Breast epithelium (tissue), 4 donors: ENCODE measurements around the gene ANKRD39. TPM values are rescaled to one million over a fixed set of nuclear protein-coding genes. Genes with fewer than 3 reads are reported as not detected.

Experiments
- DNase-seq, 2 donors: peaks; one replicate each; pipeline ENCODE4 v3.0.0-alpha.2; 2019; ENCODE audit warnings: low spot score in 2 of 2
- H3K27ac ChIP-seq, 2 donors: fragments of 200-600 bp; sonication (generic) in 1 of 2; one replicate each; pipeline ENCODE4 v1.5.1; 2016 to 2019; ENCODE audit warnings: mild to moderate bottlenecking in 1 of 2
- H3K27me3 ChIP-seq, 2 donors: fragments of 200-600 bp; sonication (generic) in 1 of 2; one replicate each; pipeline versions ENCODE4 v1.5.1 to v1.6.0; 2017 to 2019; ENCODE audit warnings: control low read depth in 1 of 2, mild to moderate bottlenecking in 1 of 2
- H3K36me3 ChIP-seq: fragments of 200-600 bp; one replicate; pipeline ENCODE4 v1.5.1; 2019
- H3K4me1 ChIP-seq, 2 donors: fragments of 200-600 bp; sonication (generic); one replicate each; pipeline ENCODE4 v1.5.1; 2016 to 2019; ENCODE audit warnings: control low read depth in 1 of 2
- H3K4me3 ChIP-seq, 3 donors: fragments of 200-600 bp; sonication (generic); 1 replicate in 2 of 3; 2 replicates in 1 of 3; pipeline ENCODE4 v1.5.1; 2016 to 2019; ENCODE audit warnings: mild to moderate bottlenecking in 3 of 3, moderate library complexity in 2 of 3
- H3K9me3 ChIP-seq, 2 donors: fragments of 200-600 bp; sonication (generic) in 1 of 2; one replicate each; pipeline ENCODE4 v1.5.1; 2016 to 2019; ENCODE audit warnings: control low read depth in 1 of 2
- CTCF ChIP-seq, 3 donors: fragments of 450-650 bp; IDR thresholded peaks; one replicate each; pipeline ENCODE4 v1.5.1; 2016 to 2017; ENCODE audit warnings: antibody characterized with exemption in 3 of 3, mild to moderate bottlenecking in 3 of 3, moderate library complexity in 3 of 3
- POLR2A ChIP-seq: fragments of 450-650 bp; IDR thresholded peaks from one replicate; pipeline ENCODE4 v1.6.1; 2016; ENCODE audit warnings: antibody characterized with exemption, mild to moderate bottlenecking, moderate library complexity
- POLR2AphosphoS5 ChIP-seq, 3 donors: sonication (generic); formaldehyde crosslinking; IDR thresholded peaks; one replicate each; pipeline ENCODE4 v1.6.1; 2017; ENCODE audit warnings: antibody characterized with exemption in 3 of 3
- intact Hi-C: fragments of 100-400 bp; cut with DNase I; formaldehyde crosslinking; loops from one replicate; pipeline ENCODE4 v1.15.1; 2023; ENCODE audit warnings: low total_unique reads
- total RNA-seq, 3 donors: library from RNA; depleted of rRNA; stranded (reverse); fragments of >200 nt; gene quantifications; one replicate each; pipeline ENCODE4 v1.1.0, GENCODE V29; 2016

ANKRD39 gene
- total RNA-seq, 3 donors from 2014 or later, result 8.8 to 15.8 (median 9.2) TPM

GRCh38 chr2:96867756-96868554 is 10.1 kb upstream of the ANKRD39 start:
- H3K9me3 ChIP-seq, result no peaks in the 10 kb centered on the region
- H3K36me3 ChIP-seq, result no peaks in the 10 kb centered on the region
- peak overlapping the region; percentile 78 to 99 (median 92) for H3K4me3 ChIP-seq
- peak overlapping the region; percentile 94 to 96 for H3K27ac ChIP-seq
- H3K27me3 ChIP-seq, result no peaks in the 10 kb centered on the region
- TF ChIP-seq CTCF (IDR thresholded peaks at IDR 0.05) (no peak), POLR2A (no peak), POLR2AphosphoS5 (IDR thresholded peaks at IDR 0.05) (no peak)
- no peak for DNase-seq
- intact Hi-C loops, result loop anchor here (5.0 kb wide), 1 partner anchor 84 kb away; no protein-coding TSS in a partner anchor
- H3K4me1 ChIP-seq, result peaks cover 0 to 16% of the 10 kb centered on the region in 2 donors

- H3K4me1 ChIP-seq, result peaks cover 0 to 16% of the 10 kb centered on the region in 2 donors
- no peaks in the 10 kb centered on the region for H3K36me3 ChIP-seq
- no peaks in the 10 kb centered on the region for H3K27me3 ChIP-seq
- TF ChIP-seq POLR2AphosphoS5 (IDR thresholded peaks at IDR 0.05) (no peak), POLR2A (no peak), CTCF (IDR thresholded peaks at IDR 0.05) (no peak)
- intact Hi-C loops, result loop anchor here (5.0 kb wide), 1 partner anchor 85 kb away; no protein-coding TSS in a partner anchor
- H3K4me3 ChIP-seq, result peak overlapping the region; percentile 78 to 99 (median 92)
- DNase-seq, result no peak
- H3K9me3 ChIP-seq, result no peaks in the 10 kb centered on the region
- peak overlapping the region; percentile 94 to 96 for H3K27ac ChIP-seq
Observed at GRCh38 chr2:96866986-96867755, 9.4 kb upstream of the ANKRD39 start.

- H3K9me3 ChIP-seq, result no peaks in the 10 kb centered on the region
- intact Hi-C loops, result loop anchor here (5.0 kb wide), 1 partner anchor 86 kb away; no protein-coding TSS in a partner anchor
- no peak for TF ChIP-seq POLR2AphosphoS5 (IDR thresholded peaks at IDR 0.05)
- TF ChIP-seq POLR2A, result no peak
- no peak for TF ChIP-seq CTCF (IDR thresholded peaks at IDR 0.05)
- H3K27ac ChIP-seq, result peak overlapping the region in 1 of 2 donors; percentile 96
- peaks cover 0 to 16% of the 10 kb centered on the region in 2 donors for H3K4me1 ChIP-seq
- H3K27me3 ChIP-seq, result no peaks in the 10 kb centered on the region
- DNase-seq, result no peak
- peak overlapping the region in 2 of 3 donors; percentile 92 to 99 for H3K4me3 ChIP-seq
- no peaks in the 10 kb centered on the region for H3K36me3 ChIP-seq
Observed at GRCh38 chr2:96866586-96866985, 8.8 kb upstream of the ANKRD39 start.

- Histone ChIP-seq H3K27ac (peak overlapping the region in 1 of 2 donors; percentile 96), H3K4me3 (peak overlapping the region in 1 of 3 donors; percentile 99), H3K36me3 (no peaks in the 10 kb centered on the region), H3K9me3 (no peaks in the 10 kb centered on the region), H3K4me1 (peaks cover 0 to 16% of the 10 kb centered on the region in 2 donors), H3K27me3 (no peaks in the 10 kb centered on the region)
- TF ChIP-seq POLR2AphosphoS5 (IDR thresholded peaks at IDR 0.05), result no peak
- no peak for TF ChIP-seq POLR2A
- no peak for TF ChIP-seq CTCF (IDR thresholded peaks at IDR 0.05)
- intact Hi-C loops, result loop anchor here (5.0 kb wide), 1 partner anchor 86 kb away; no protein-coding TSS in a partner anchor
- no peak for DNase-seq
Observed at GRCh38 chr2:96866149-96866548, 8.3 kb upstream of the ANKRD39 start.
